OCI-LY7 (cell line): ENCODE data around the gene ADCY1.

ENCODE experiments used
- EZH2phosphoT487 ChIP-seq: fragments of 200-600 bp; sonication (generic); IDR thresholded peaks from 2 replicates; pipeline ENCODE4 v1.6.1; 2018; ENCODE audit warnings: low read depth, borderline replicate concordance, mild to moderate bottlenecking, mixed run types, antibody characterized with exemption, low read length, moderate library complexity, mixed read lengths
- TF ChIP-seq, protein P1 (sequence below): fragments of 200-600 bp; sonication (generic); conservative IDR thresholded peaks from 2 replicates; pipeline ENCODE4 v1.5.1; 2014; ENCODE audit warnings: mild to moderate bottlenecking, antibody characterized with exemption, low read length, moderate library complexity, mixed read lengths

DNA sequence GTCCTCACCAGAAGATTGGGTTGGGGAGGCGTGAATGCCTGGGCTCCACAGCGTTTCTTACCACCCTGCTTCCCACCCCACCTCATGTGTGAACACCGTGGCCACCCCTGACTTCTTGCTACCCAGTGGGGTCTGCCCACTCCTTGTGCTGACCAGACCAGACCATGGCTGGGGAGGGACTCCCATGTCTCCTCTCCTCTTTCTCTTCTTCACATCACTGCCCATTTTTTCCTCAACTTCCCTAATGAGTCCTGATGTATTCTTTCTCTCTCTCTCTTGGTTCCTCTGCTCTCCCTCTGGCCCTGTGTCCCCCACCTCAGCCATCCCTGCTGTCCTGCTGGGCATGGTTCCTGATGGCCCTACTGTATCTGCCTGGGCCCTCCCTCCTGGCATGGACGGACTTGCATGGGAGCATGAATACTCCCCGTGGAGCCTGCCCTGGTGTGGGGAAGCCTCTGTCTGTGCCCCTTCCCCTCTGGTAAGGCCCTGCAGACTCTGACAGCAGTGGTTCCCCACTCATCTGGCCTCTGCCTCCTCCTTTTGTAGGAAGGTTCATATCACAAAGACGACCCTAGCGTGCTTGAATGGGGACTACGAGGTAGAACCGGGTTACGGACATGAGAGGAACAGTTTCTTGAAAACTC, 85.5 kb downstream of the ADCY1 start:
- TF ChIP-seq, protein P1, sequence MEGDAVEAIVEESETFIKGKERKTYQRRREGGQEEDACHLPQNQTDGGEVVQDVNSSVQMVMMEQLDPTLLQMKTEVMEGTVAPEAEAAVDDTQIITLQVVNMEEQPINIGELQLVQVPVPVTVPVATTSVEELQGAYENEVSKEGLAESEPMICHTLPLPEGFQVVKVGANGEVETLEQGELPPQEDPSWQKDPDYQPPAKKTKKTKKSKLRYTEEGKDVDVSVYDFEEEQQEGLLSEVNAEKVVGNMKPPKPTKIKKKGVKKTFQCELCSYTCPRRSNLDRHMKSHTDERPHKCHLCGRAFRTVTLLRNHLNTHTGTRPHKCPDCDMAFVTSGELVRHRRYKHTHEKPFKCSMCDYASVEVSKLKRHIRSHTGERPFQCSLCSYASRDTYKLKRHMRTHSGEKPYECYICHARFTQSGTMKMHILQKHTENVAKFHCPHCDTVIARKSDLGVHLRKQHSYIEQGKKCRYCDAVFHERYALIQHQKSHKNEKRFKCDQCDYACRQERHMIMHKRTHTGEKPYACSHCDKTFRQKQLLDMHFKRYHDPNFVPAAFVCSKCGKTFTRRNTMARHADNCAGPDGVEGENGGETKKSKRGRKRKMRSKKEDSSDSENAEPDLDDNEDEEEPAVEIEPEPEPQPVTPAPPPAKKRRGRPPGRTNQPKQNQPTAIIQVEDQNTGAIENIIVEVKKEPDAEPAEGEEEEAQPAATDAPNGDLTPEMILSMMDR: no peak
- no peak for TF ChIP-seq EZH2phosphoT487
